Smooth muscle cell of the brain vasculature (primary cell): Measurements from ENCODE around the gene MYO1G.
A peak's percentile ranks its signal among the peaks of the same experiment; 100 is the strongest.
"Not testable (repeated sequence)": the region's sequence is repeated elsewhere in the genome, so short reads cannot be mapped to it uniquely, and the experiment has no call there.

Experiments
- DNase-seq: peaks from one replicate; pipeline ENCODE4 v3.0.0-alpha.2; 2012; ENCODE audit warnings: low read depth, low spot score

MYO1G gene

GRCh38 chr7:44944821-44945220 lies 34.0 kb downstream of the MYO1G start:
- DNase-seq: no peak

- DNase-seq: no peak
Measured at GRCh38 chr7:44943631-44944030, 35.2 kb downstream of the MYO1G start.

- DNase-seq: no peak
Measured at GRCh38 chr7:44937426-44937825, 41.4 kb downstream of the MYO1G start.

GRCh38 chr7:44936322-44936721 lies 42.5 kb downstream of the MYO1G start:
- DNase-seq: no peak

- no peak for DNase-seq
Measured at GRCh38 chr7:44935583-44935982, 43.2 kb downstream of the MYO1G start.

- DNase-seq: no peak
Measured at GRCh38 chr7:44935016-44935415, 43.8 kb downstream of the MYO1G start.

- DNase-seq: not testable (repeated sequence)
Measured at GRCh38 chr7:44934510-44934909, 44.3 kb downstream of the MYO1G start.

GRCh38 chr7:44930921-44931320 lies 47.9 kb downstream of the MYO1G start:
- DNase-seq: no peak

- DNase-seq: no peak
Measured at GRCh38 chr7:44922351-44922694, 56.5 kb downstream of the MYO1G start.

- peak; percentile 28 for DNase-seq
Measured at GRCh38 chr7:44921607-44922350, 57.0 kb downstream of the MYO1G start.

- no peak for DNase-seq
Measured at GRCh38 chr7:44920119-44920518, 58.7 kb downstream of the MYO1G start.

GRCh38 chr7:44918029-44918428 lies 60.8 kb downstream of the MYO1G start:
- no peak for DNase-seq

- DNase-seq: no peak
Measured at GRCh38 chr7:44917465-44917864, 61.4 kb downstream of the MYO1G start.

- DNase-seq: no peak
Measured at GRCh38 chr7:44914992-44915607, 63.7 kb downstream of the MYO1G start.

- DNase-seq: no peak
Measured at GRCh38 chr7:44912775-44913347, 66.0 kb downstream of the MYO1G start.
